ENCODE data around the gene TBC1D9B. TPM values are rescaled to one million over a fixed set of nuclear protein-coding genes. Genes with fewer than 3 reads are reported as not detected.

Gene TBC1D9B
- total RNA-seq (2022; extraction: Qiagen RNA extraction), result 48.7 to 76.3 TPM (median 66.5 TPM) in 5 replicates

DNA sequence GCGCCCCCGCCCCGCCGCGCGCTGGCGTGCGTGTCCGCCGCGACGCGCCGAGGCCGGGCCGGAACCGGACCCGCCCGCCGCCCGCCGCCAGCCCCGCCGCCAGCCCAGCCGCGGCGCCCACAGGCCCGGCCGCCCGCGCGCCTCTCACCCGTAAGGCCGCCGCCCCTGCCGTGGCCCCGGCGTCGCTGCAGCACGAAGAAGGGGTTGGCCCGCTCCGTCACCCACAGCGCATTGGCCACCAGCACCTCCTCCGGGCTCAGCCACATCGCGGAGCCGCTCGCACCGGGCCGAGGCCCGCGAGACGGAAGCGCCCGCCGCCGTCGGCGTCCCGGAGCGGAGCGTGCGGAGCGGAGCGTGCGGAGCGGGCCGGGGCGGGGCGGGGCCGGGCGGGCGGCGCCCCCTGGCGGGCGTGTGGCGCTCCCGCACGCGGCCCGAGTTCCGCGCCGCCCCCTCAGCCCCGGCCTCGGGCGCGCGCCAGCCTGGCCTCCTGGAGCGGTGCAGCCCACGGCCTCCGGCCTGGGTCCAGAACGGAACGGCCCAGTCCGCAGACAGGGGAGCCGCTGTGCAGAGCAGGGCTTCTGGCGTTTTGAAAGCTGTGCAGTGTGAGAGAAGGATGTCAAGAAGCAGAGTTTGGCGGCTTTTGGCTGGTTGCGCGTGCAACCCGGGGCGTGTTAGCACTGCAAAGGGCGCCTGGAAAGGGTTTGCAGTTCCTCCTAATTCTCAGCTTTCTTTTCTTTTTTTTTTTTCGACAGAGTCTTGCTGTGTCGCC is at the start of gene TBC1D9B:
TSS of gene TBC1D9B (minus strand) at position 342 of the 769 bp plus-strand sequence. CDS start at position 266, 76 bp downstream.

DNA sequence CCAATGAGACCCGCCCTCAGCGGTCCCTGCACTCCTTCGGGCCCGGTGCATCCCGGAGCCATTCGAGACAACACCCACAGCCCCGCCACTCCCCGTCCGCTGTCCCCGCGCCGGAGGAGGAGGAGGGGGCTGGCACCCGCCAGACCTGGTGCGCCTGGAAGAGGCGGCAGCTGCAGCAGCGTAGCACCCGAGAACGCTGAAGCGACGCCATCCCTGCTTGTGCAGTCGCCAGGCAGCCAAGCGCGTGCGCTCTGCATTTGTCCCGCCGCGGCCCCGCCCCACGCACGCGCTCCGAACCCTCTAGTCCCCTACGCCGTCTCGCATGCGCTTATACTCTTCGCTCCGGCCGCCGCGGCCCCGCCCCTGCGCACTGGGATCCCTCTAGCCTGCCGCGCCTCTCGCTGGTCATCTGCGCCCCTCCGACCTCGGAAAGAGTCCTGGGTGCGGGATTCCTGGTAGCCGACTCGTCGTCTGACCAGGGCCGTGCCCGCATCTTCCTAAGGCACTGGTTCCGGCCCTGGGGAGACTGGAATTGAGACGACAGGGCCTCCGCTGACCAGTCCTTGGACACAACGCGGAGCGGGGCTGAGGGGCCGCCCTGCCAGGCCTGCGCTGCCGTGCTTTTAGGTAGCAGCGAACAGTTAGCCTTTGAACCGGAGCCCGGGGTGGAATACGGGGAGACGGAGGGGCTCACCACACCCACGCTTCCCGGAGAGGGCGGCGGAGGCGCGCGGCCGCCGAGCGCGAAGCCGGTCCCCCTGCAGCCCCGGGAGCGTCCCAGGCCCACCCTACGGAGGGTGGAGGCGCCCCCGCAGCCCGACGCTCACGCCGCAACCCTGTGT is 48.9 kb downstream of the TBC1D9B start, which contains the start of gene MRNIP:
TSS of gene MRNIP (minus strand) at position 232 of the 842 bp plus-strand sequence. CDS start at position 211, 21 bp downstream.

DNA sequence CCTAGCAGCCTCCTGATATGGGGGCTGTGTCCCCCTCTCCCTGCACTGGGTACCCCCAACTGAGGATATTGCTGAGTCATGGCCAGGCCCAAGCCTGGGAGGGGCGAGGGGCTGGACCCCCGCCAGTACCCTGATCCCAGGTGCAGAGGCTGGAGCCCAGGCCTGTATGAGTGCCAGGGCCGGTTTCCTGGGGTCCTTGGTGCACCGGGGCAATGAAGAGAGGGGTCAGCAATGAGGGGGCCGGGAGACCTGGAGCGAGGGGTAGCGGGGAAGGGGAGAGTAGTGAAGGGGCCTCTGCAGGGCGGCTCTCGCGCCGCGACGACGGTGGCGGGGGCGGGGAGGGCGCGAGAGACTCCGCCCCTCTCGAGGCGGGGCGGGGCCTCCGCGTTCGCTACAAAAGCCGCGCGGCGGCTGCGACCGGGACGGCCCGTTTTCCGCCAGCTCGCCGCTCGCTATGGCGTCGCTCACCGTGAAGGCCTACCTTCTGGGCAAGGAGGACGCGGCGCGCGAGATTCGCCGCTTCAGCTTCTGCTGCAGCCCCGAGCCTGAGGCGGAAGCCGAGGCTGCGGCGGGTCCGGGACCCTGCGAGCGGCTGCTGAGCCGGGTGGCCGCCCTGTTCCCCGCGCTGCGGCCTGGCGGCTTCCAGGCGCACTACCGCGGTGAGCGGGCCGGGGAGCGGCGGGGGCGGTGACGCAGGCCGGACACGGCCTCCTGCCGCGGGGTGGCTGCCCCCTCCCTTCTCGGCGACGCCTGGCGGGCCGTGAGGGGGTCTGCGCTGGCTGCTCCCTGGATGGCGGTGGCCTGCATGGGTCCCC is 87.0 kb downstream of the TBC1D9B start, which contains the start of gene SQSTM1:
TSS of gene SQSTM1 (plus strand) at position 423 of the 815 bp plus-strand sequence. CDS start at position 455, 32 bp downstream.

Other genes with a start within 250 kb of the TBC1D9B start
- not detected in 5 replicates for gene CBY3, start 226.9 kb downstream of the TBC1D9B start, total RNA-seq (2022; extraction: Qiagen RNA extraction)
- 343 to 510 TPM (median 446 TPM) in 5 replicates for gene CANX, start 208.9 kb downstream of the TBC1D9B start, total RNA-seq (2022; extraction: Qiagen RNA extraction)
- gene MAML1, start 175.1 kb downstream of the TBC1D9B start, total RNA-seq (2022; extraction: Qiagen RNA extraction), result 14.3 to 20.3 TPM (median 19.5 TPM) in 5 replicates
- 0.18 to 0.27 TPM (median 0.21 TPM) in 4 of 5 replicates, not detected in the other for gene LTC4S, start 113.9 kb downstream of the TBC1D9B start, total RNA-seq (2022; extraction: Qiagen RNA extraction)
- 170 to 190 TPM (median 176 TPM) in 5 replicates for gene MGAT4B, start 101.0 kb downstream of the TBC1D9B start, total RNA-seq (2022; extraction: Qiagen RNA extraction)
- gene SQSTM1, start 87.0 kb downstream of the TBC1D9B start, total RNA-seq (2022; extraction: Qiagen RNA extraction), result 684 to 1,014 TPM (median 753 TPM) in 5 replicates
- gene MRNIP, start 49.1 kb downstream of the TBC1D9B start, total RNA-seq (2022; extraction: Qiagen RNA extraction), result 13.8 to 22.5 TPM (median 18.9 TPM) in 5 replicates
- gene RNF130, start 163.9 kb upstream of the TBC1D9B start, total RNA-seq (2022; extraction: Qiagen RNA extraction), result 35.9 to 44.9 TPM (median 42.7 TPM) in 5 replicates

All from A549 treated with dexamethasone at 1 μM for 4 hours (cell line).